WI38 (cell line): ENCODE measurements around the gene CHST12.

Experiments
- H3K4me3 ChIP-seq: 2 replicates; pipeline ENCODE4 v1.5.1; 2011; ENCODE audit warnings: low read depth, mild to moderate bottlenecking, control low read depth, low read length
- TF ChIP-seq, protein P1 (sequence below): IDR thresholded peaks from 2 replicates; pipeline ENCODE4 v1.5.1; 2012; ENCODE audit warnings: low read depth, mild to moderate bottlenecking, control low read depth, low read length

Gene CHST12

DNA sequence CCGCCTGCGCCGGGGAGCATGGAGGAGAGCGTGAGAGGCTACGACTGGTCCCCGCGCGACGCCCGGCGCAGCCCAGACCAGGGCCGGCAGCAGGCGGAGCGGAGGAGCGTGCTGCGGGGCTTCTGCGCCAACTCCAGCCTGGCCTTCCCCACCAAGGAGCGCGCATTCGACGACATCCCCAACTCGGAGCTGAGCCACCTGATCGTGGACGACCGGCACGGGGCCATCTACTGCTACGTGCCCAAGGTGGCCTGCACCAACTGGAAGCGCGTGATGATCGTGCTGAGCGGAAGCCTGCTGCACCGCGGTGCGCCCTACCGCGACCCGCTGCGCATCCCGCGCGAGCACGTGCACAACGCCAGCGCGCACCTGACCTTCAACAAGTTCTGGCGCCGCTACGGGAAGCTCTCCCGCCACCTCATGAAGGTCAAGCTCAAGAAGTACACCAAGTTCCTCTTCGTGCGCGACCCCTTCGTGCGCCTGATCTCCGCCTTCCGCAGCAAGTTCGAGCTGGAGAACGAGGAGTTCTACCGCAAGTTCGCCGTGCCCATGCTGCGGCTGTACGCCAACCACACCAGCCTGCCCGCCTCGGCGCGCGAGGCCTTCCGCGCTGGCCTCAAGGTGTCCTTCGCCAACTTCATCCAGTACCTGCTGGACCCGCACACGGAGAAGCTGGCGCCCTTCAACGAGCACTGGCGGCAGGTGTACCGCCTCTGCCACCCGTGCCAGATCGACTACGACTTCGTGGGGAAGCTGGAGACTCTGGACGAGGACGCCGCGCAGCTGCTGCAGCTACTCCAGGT lies 29.7 kb downstream of the CHST12 start:
- H3K4me3 ChIP-seq: no peak overlapping the region
- TF ChIP-seq, protein P1, sequence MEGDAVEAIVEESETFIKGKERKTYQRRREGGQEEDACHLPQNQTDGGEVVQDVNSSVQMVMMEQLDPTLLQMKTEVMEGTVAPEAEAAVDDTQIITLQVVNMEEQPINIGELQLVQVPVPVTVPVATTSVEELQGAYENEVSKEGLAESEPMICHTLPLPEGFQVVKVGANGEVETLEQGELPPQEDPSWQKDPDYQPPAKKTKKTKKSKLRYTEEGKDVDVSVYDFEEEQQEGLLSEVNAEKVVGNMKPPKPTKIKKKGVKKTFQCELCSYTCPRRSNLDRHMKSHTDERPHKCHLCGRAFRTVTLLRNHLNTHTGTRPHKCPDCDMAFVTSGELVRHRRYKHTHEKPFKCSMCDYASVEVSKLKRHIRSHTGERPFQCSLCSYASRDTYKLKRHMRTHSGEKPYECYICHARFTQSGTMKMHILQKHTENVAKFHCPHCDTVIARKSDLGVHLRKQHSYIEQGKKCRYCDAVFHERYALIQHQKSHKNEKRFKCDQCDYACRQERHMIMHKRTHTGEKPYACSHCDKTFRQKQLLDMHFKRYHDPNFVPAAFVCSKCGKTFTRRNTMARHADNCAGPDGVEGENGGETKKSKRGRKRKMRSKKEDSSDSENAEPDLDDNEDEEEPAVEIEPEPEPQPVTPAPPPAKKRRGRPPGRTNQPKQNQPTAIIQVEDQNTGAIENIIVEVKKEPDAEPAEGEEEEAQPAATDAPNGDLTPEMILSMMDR: no peak

DNA sequence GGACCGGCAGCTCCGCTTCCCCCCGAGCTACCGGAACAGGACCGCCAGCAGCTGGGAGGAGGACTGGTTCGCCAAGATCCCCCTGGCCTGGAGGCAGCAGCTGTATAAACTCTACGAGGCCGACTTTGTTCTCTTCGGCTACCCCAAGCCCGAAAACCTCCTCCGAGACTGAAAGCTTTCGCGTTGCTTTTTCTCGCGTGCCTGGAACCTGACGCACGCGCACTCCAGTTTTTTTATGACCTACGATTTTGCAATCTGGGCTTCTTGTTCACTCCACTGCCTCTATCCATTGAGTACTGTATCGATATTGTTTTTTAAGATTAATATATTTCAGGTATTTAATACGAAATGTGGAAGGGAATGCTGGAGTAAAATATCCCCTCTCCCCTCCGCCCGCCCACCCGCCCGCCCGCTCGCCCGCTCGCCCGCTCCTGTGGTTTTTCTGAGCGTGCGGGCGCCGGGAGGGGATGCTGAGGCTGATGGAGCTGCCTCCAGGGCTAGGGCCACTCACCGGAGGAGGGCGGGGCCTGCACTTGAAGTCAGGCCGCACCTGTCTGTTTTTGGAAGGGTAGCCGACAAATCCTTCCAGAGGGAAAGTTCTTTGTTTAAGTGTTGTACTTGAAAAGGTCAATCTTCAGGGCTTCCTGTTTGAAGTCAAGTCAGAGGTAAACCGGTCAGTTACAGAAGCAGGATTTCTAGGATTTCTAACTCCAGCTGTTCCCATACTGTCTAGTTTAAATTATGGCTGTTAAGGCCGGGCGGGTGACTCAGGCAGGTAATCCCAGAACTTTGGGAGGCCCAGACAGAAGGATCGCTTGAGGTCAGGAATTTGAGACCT lies 30.5 kb downstream of the CHST12 start:
- no peak overlapping the region for H3K4me3 ChIP-seq
- TF ChIP-seq, protein P1: no peak

DNA sequence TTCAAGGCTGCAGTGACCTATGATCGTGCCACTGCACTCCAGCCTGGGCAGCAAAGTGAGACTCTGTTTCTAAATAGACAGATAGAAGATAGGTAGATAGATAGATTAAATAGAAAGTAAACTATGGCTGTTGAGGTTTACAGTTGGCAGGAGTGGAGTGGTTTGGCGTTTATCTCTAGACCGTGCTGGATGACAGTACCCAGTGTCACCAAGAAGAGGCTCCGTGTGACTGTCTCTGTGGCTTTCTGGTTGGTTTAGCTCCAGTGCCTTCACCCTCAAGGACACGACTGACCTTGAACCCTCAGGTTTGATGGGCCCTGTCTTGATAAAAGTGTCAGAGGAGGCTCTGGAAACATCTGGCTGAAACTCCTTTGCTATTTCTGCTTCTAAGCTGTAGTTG lies 31.7 kb downstream of the CHST12 start:
- no peak overlapping the region for H3K4me3 ChIP-seq
- TF ChIP-seq, protein P1: no peak

DNA sequence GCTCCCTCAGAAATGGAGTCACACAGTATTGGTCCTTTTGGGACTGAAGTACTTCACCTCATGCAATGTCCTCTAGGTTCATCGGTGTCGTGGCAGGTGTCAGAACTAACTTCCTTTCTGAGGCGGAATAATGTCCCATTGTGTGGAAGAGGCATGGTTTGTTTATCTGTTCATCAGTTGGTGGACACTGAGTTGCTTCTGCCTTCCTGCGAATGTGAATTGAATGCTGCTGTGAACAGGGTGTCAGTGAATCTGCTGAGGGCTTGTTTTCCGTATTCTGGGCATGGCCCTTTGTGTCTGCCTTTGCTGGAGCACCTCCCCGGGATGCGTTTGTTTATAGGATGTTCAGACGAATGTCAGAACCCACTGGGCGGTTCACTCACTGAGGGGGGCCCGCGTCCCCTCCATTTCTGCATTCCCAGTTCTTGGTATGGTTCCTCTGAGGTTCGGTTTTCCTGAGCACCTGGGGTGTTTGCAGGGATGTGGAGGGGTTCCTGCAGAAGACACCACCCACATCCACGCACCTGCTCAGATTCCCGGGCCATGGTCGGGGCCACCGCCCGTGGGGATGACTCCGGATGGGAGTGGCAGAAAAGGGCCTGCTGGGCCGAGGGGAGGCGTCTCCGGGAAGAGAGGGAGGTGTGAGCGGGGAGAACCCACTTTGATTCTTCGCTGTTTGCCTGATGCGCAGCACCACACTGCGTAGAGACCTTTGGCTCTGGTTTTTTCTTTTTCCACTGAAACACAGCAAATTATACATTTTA lies 33.1 kb downstream of the CHST12 start:
- TF ChIP-seq, protein P1: no peak
- no peak overlapping the region for H3K4me3 ChIP-seq

DNA sequence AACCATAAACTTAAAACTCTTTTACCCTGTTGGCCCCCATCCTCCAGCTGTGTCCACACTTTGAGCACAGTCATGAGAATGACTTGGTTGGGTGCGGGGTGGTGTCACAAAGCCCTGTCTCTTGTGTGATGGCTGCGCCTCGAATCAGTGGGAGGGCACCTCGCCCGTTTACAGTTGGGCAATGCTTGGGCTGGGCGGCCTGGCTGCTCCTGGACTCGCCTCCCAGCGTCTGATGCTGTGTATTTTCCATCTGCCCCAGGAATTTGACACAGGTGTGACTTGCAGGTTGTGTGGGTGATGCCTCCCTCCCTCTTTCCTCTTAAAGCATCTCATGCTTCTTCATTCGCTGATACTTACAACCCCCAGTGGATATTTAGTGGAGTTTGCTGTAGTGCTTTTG lies 33.7 kb downstream of the CHST12 start:
- no peak overlapping the region for H3K4me3 ChIP-seq
- TF ChIP-seq, protein P1: no peak

DNA sequence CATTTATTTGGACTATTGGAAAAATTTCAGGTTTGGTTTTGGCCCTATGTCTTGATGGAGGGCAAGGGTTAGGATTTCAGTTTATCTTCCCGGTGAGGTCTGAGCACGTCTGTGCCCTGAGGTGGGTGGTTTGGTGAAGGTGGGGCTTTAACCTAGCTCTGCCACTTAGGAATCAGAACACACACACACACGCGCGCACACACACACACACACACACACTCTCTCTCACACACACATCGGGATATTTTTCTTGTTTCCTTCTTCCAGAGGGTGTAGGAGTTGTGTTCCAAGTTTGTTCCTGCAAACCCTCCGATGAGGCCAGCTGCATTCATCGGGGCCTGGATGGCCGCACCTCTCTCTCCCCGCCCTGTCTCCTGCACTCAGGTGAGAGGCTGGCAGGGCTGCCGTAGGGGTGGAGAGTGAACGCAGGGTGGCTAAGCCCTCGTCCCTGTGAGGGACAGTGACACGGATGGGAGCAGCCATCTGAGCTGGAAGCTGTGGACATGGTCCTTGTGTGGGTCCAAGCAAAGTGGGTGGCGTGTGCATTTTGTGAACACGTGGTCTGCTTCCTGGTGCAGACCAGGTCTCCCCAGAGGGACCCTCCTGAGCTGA lies 34.2 kb downstream of the CHST12 start:
- TF ChIP-seq, protein P1: no peak
- no peak overlapping the region for H3K4me3 ChIP-seq
